Stimulated activated CD4-positive, alpha-beta T cell treated with anti-CD3 and anti-CD28 coated beads, Interleukin-12 subunit alpha, Interleukin-12 subunit beta, amount 100 ng/mL, for 4 hours (primary cell): ENCODE results near the gene GOLPH3.
"Not testable (repeated sequence)": the region's sequence is repeated elsewhere in the genome, so short reads cannot be mapped to it uniquely, and the experiment has no call there.

Experiments
- DNase-seq: peaks from one replicate; pipeline ENCODE4 v3.0.0-alpha.2; 2020

GOLPH3 gene

GRCh38 chr5:32096891-32097595, 77.1 kb downstream of the GOLPH3 start:
- no peak for DNase-seq

GRCh38 chr5:32095261-32095671, 78.9 kb downstream of the GOLPH3 start:
- no peak for DNase-seq

- DNase-seq: no peak
These were observed 79.4 kb downstream of the GOLPH3 start for GRCh38 chr5:32094691-32095090.

- DNase-seq: peak; percentile 38
These were observed 80.9 kb downstream of the GOLPH3 start for GRCh38 chr5:32092938-32093812.

- DNase-seq: no peak
These were observed 83.4 kb downstream of the GOLPH3 start for GRCh38 chr5:32090755-32091128.

- no peak for DNase-seq
These were observed 83.9 kb downstream of the GOLPH3 start for GRCh38 chr5:32090026-32090754.

GRCh38 chr5:32089146-32090000, 84.7 kb downstream of the GOLPH3 start:
- DNase-seq: no peak

GRCh38 chr5:32088214-32088613, 85.9 kb downstream of the GOLPH3 start:
- DNase-seq: no peak

- DNase-seq: no peak
These were observed 86.7 kb downstream of the GOLPH3 start for GRCh38 chr5:32087086-32088082.

GRCh38 chr5:32083981-32084430, 90.1 kb downstream of the GOLPH3 start:
- no peak for DNase-seq

- DNase-seq: no peak
These were observed 91.4 kb downstream of the GOLPH3 start for GRCh38 chr5:32082701-32083100.

GRCh38 chr5:32080565-32080964, 93.6 kb downstream of the GOLPH3 start:
- not testable (repeated sequence) for DNase-seq

- DNase-seq: not testable (repeated sequence)
These were observed 95.3 kb downstream of the GOLPH3 start for GRCh38 chr5:32078855-32079254.

- peak; percentile 31 for DNase-seq
These were observed 97.1 kb downstream of the GOLPH3 start for GRCh38 chr5:32076699-32077695.
